HG03378 (cell line): Measurements from ENCODE around the gene TBC1D22B.
"Not testable (repeated sequence)": the region's sequence is repeated elsewhere in the genome, so short reads cannot be mapped to it uniquely, and the experiment has no call there.

Experiments
- ATAC-seq: cut with Tn5 transposase; IDR thresholded peaks from one replicate; pipeline ENCODE4 v1.9.1; 2021; ENCODE audit warnings: mild to moderate bottlenecking, moderate library complexity; ENCODE audit not compliant: unreplicated experiment

Gene TBC1D22B

DNA sequence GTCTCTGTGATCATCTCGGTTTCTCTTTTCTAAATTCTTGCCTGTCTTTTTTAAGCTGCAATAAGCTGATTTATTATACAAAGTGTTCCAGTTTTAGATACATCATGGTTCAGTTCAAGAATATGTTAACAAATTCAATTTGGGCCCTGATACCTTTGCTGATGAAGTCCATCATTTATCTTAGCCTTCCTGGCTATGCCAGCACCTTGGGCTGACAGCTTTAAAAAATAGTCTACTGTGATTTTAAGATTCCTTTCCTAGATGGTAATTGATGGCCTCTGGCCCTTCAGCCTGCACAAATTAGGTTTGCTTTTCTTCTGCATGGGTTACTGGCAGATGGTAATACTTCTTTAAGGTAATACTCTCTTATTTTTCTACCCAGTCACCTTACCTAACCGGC, 7.4 kb downstream of the TBC1D22B start:
- no peak for ATAC-seq

DNA sequence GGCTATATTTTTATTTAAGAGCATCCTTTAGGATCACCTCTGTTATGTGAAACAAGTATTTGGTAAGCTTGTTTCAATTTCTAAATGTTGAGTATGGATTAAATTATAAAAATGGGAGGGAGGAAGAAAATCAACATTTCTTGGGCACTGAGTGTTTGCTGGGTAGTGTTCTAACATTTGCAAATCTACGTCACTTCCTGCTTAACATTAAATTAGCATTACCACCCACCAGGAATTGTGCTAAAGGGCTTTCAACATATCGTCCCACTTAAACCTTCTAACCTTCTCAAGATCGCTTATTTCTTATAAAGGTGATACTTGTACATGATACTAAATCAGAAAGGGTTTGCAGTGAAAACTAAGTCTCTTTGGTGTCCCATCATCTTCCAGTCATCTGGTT, 8.3 kb downstream of the TBC1D22B start:
- no peak for ATAC-seq

DNA sequence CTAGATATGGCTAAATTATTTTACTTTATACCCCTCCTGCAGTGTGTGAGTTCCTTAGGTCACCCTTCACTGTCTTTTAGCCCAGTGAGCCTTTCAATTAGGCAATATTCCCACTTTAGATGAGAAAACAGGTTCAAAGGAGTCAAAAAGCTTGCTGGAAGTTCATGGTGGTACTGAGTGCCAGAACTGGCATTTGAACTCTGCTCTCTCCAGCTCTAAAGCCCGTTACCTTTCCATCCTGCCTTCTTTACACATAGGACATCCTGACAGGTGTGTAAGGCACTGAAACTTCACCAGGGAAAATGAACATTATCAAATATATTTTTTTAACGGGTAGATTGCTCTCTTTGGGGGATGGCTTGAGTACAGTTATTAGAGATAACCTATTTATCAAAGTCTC, 11.5 kb downstream of the TBC1D22B start:
- ATAC-seq, result no peak

DNA sequence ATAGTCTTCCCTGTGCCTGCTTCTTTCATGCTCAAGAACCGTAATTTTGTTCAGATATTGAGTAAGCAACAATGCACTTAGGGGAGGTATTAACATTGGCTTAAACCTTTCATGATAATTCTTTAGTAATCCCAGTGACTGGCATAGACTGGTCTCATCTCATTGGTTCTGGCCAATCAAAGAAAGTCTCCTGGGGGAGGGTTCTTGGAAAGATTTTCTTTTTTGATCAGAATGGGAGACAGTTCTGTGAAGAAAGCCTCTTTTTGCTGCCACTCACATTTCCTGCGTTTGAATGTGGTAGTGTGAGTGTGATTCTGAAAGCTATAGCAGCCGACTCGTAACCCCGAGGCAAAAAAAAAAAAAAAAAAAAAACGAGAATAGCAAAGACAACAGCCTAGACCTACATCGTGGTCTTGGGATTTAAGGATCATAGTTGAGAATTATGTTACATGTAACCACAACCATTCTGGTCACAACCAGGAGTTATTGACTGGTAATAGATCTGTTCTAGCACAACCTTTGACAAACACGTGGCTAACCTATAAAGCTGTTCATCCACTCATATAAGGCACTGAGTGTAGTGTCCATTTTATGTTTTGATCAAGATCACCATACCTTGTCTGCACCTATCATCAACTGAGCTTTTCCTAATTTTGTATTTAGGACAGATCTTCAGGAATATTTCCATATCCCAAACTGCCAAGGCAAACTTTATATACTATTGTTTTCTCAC, 15.4 kb downstream of the TBC1D22B start:
- no peak for ATAC-seq

DNA sequence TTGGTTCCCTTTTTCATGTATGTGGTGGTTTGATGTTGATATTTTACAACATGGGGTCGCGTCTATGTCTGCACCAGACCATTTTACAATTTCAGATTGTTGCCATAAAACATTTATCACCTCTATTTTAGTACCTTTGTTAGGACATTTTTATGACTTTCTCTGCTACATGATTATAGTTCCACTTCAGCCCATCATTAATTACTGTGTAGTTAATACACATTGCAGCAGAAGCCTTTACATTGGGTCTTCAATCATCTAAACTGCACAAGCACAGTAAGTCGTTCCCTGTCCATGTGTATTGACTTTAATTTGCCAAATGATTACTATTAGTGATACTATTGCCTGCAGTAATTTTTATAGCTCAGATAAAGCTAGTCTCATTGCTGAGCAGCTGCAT, 16.1 kb downstream of the TBC1D22B start:
- no peak for ATAC-seq

GRCh38 chr6:37275350-37275749, 17.8 kb downstream of the TBC1D22B start:
- ATAC-seq, result no peak

DNA sequence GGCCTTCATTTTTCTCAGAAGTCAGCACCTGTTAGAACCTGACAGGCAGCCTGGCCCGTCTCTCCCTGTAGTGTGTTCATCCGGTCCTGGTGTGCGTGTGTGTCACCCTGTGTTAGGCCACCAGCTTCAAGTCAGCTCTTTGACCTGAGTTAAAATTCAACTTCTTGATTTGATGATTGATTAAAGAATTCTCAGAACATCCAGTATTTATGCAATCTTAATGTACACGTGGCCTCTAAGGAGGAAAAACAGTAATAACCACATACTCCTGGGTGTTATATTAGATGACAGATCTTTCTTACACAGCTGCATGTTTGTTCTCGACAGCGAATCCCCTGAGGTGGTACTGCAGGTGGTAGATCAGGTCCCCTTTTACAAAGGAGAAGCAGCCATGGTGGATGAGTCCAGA, 19.4 kb downstream of the TBC1D22B start:
- ATAC-seq, result no peak

GRCh38 chr6:37279366-37280134, 22.0 kb downstream of the TBC1D22B start:
- no peak for ATAC-seq

DNA sequence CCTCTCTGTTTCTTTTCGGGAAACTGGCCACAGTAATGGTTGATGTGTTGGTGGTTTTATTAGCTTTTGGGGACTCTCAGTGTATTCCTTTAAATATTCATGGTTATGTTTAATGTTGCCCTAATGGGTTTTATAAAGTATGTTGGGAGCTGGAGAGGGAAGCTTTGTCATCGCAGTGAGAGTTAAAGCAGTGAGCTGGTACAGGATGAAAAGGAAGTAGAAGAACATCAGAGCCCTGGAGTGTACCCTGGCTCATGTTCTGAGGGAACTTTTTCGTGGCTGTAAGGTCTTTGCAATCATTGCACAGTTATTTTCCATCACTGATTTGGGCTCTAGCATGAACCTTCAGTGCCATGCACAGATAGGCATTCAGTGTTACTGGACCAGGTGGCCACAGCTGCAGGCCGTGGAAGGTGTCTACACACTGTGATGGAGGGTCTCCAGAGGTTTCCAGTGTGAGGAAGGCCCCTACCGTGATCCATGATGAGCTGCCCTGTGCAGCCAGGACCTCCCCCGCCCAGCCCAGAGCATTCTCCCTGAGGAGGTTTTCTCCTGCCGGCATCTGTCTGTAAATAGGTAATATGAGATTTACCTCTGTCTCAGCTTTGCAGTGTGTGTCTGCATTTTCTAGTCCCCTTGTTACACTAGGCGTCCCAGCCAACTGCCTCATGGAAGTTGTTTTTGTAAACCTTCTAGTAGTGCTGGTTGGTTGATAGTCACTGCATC, 22.8 kb downstream of the TBC1D22B start:
- ATAC-seq, result no peak

GRCh38 chr6:37282371-37282770, 24.8 kb downstream of the TBC1D22B start:
- no peak for ATAC-seq

DNA sequence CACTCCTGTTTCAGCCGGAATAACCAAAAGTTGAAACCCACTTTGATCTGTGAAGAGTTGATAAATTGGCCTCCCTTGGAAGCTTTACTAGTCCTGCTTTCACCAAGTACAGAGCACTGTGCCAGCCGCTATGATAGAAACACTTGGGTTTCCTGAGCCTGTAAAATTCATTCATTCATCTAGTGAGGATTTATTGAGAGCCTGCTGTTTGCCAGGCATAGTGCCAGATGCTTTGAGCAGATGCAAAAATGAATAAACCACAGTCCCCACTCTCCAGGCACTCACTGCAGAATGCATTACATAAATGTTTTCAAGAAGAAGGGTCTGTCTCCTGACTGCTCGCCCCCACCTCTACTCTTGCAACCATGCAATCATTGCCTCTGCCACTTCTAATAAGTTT, 25.7 kb downstream of the TBC1D22B start:
- no peak for ATAC-seq

- ATAC-seq, result no peak
Measured at GRCh38 chr6:37283671-37284151, 26.1 kb downstream of the TBC1D22B start.

GRCh38 chr6:37284781-37285180, 27.2 kb downstream of the TBC1D22B start:
- no peak for ATAC-seq

GRCh38 chr6:37285861-37286311, 28.3 kb downstream of the TBC1D22B start:
- no peak for ATAC-seq

DNA sequence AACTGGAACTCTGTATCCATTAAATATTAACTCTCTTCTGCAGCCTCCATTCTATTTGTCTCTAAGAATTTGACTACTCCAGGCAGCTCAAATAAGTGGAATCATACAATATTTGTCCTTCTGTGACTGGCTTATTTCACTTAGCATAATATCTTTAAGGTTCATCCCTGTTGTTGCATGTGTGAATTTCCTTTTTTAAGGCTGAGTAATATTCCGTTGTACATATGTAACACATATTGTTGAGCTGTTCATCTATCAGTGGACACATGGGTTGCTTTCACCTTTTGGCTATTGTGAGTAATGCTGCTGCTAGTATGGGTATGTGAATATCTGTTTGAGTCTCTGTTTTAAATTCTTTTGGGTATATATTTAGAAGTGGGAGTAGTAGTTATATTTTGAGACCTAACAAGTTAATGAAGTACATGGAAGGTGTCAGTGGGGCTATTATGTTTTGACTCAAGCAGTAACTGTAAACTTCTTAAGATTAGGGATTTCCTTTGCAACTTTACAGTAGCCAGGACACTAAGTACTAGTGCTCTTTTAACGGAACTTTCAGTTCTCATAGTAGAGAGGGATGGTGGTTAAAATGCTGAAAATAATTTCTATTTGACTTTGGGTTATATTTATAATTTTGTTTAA, 30.1 kb downstream of the TBC1D22B start:
- ATAC-seq, result peak; percentile 43

DNA sequence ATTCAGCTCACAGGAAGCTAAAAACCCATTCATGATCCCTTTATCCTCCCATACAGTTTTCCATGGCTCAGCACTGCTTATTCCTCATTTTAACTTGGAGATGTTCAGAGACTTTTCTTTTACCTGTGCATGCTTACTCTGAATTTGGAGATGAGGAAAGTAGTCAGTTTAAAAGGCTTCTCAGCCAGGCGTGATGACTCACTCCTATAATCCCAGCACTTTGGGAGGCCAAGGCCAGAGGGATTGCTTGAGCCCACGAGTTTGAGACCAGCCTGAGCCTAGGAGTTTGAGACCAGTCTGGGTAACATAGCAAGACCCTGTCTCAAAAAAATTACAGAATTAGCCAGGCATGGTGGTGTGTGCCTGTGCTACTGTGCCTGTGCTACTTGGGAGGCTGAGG, 30.7 kb downstream of the TBC1D22B start:
- no peak for ATAC-seq

GRCh38 chr6:37289931-37290330, 32.4 kb downstream of the TBC1D22B start:
- ATAC-seq, result no peak

DNA sequence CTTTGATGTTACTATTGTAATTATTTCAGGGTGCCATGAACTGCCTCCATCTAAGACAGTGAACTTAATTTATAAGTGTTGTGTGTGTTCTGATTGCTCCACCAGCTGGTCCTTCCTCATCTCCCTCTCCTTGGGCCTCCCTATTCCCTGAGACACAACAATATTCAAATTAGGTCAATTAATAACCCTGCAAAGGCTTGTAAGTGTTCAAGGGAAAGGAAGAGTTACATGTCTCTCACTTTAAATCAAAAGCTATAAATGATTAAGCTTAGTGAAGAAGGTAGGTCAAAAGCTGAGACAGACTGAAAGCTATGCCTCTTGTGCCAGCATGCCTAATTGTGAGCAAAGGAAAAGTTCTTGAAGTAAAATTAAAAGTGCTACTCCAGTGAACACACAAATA, 35.9 kb downstream of the TBC1D22B start:
- no peak for ATAC-seq

DNA sequence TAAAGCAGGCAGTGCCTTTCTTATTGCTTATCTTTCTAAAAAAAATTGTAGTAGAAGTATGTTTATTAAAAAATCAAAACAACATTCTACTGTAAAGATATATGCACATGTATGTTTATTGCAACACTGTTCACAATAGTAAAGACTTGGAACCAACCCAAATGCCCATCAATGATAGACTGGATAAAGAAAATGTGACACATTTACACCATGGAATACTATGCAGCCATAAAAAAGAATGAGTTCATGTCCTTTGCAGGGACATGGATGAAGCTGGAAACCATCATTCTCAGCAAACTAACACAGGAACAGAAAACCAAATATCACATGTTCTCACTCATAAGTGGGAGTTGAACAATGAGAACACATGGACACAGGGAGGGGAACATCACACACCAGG, 40.1 kb downstream of the TBC1D22B start:
- not testable (repeated sequence) for ATAC-seq

GRCh38 chr6:37298958-37299357, 41.4 kb downstream of the TBC1D22B start:
- ATAC-seq, result no peak

GRCh38 chr6:37299990-37300389, 42.4 kb downstream of the TBC1D22B start:
- no peak for ATAC-seq
